Measurements from ENCODE around the gene CYTH2.
A peak's percentile ranks its signal among the peaks of the same experiment; 100 is the strongest.

CYTH2 gene

GRCh38 chr19:48469289-48469881 is at the start of gene CYTH2:
TSS of gene CYTH2 (plus strand) at chr19:48469369. CDS start at chr19:48469508, 139 bp downstream.
- DNase-seq (ENCODE audit: low read depth): peak; percentile 67

DNA sequence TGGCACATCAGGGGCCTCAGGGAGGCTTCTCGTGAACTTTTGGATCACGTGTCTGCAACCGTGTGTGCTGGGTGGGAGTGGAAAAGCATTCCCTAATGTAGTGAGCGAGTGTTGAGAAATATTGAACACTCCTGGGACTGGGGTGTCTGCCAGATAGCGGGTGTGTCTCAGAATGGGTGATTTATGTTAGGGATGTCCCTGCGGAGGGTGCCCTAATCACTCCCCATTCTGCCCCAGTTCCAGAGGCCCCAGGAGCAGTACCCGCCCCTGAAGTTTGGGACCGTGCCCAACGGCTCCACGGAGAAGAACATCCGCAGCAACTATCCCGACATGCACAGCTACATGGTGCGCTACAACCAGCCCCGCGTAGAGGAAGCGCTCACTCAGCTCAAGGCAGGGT is 47.6 kb upstream of the CYTH2 start:
- no peak for DNase-seq (ENCODE audit: low read depth)

DNA sequence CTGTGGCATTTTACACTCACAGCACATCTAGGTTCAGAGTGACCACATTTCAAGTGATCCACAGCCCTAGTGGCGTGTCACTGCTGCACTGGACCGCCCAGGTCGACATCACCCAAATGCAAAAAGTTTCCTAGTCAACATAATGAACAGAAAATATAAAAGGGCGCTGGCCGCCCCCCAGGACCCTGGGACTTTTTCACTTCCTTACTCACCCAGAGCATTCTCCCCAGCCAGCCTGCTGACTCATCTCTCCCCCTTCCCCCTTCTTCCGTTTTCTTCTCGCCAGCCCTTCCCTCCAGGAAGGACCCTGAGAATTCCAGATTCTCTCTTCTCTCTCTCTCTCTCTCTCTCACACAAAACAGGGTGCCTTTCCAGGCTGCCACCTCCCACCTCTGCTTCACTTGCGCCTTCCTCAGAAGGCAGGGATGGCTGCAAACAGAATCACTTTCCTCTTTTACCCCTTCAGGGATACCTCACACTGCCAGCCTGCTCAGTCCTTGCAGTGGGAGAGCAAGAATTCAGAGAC is 44.4 kb upstream of the CYTH2 start:
- no peak for DNase-seq (ENCODE audit: low read depth)

GRCh38 chr19:48428670-48429069 is 40.5 kb upstream of the CYTH2 start:
- DNase-seq (ENCODE audit: low read depth): no peak

DNA sequence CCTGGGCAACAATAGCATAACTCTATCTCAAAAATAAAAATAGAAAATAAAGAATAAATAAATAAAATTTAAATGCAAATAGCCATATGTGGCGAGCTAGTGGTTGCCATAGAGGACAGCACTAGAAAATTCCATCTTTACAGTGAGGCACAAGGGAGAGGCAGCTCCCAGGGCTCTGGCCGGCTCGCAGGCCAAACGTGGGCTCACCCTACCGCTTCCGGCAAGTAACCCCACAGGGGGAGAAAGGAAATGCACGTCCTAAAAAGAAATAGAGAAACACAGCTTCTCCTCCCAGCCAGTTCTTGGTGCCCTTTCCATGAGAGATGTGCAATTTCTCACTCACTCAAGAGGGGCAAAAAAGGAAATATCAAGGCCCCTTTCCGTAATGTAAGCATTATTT is 35.8 kb upstream of the CYTH2 start:
- no peak for DNase-seq (ENCODE audit: low read depth)

DNA sequence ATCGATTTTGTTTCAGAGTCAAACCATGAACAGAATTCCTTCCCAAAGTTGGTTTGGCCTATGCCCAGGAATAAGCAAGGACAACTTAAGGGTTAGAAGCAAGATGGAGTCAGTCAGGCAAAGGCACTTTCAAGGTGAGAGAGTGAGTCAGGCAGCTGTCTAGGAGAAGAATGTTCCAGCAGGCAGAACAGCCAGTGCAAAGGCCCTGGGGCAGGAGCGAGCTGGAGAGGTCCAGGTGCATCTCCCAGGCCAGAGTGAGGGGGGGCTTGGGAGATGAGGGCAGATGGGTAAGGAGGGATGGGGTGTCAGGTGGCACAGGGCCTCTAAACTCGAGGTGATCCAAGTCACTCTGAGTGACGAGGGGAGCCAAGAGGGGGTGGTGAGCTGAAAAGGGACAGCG is 32.6 kb upstream of the CYTH2 start:
- DNase-seq (ENCODE audit: low read depth): no peak

DNA sequence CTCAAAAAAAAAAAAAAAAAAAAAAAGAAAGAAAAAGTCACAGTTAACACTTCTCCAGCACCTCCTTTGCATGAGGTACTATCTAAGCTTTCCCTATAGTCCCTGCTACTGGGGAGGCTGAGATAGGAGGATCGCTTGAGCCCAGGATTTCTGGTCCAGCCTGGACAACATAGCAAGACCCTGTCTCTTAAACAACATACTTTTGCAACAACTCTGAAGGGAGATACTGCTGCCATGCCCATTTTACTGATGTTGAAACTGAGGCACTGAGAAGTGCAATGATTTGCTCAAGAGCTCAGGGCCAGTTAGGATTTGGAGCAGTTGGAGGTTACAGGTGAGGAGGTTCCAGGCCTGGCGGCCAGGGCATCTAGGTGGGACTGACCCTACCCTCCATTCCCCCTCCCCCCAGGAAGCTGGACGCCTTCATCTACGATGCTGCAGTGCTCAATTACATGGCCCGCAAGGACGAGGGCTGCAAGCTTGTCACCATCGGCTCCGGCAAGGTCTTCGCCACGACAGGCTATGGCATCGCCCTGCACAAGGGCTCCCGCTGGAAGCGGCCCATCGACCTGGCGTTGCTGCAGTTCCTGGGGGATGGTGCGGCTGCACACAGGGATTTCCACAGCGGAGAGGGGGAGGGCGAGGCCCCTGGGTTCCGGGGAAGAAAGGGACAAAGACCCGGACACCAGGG is 27.7 kb upstream of the CYTH2 start:
- no peak for DNase-seq (ENCODE audit: low read depth)

DNA sequence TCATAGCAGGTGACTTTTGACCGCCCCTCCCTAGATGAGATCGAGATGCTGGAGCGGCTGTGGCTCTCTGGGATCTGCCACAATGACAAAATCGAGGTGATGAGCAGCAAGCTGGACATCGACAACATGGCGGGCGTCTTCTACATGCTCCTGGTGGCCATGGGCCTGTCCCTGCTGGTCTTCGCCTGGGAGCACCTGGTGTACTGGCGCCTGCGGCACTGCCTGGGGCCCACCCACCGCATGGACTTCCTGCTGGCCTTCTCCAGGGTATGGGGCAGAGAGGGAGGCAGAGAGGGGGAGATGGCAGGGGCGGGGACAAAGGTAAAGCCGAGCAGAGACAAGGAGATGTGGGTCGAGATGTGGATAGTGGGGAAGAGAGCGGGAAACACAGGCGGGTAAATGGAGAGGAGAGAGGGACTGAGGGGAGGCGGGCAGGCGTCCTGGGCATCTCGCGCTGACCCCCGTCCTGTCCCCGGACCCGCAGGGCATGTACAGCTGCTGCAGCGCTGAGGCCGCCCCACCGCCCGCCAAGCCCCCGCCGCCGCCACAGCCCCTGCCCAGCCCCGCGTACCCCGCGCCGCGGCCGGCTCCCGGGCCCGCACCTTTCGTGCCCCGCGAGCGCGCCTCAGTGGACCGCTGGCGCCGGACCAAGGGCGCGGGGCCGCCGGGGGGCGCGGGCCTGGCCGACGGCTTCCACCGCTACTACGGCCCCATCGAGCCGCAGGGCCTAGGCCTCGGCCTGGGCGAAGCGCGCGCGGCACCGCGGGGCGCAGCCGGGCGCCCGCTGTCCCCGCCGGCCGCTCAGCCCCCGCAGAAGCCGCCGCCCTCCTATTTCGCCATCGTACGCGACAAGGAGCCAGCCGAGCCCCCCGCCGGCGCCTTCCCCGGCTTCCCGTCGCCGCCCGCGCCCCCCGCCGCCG is 26.8 kb upstream of the CYTH2 start:
- DNase-seq (ENCODE audit: low read depth): no peak

DNA sequence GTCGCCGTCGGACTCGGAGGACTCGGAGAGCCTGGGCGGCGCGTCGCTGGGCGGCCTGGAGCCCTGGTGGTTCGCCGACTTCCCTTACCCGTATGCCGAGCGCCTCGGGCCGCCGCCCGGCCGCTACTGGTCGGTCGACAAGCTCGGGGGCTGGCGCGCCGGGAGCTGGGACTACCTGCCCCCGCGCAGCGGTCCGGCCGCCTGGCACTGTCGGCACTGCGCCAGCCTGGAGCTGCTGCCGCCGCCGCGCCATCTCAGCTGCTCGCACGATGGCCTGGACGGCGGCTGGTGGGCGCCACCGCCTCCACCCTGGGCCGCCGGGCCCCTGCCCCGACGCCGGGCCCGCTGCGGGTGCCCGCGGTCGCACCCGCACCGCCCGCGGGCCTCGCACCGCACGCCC is 25.9 kb upstream of the CYTH2 start:
- no peak for DNase-seq (ENCODE audit: low read depth)

GRCh38 chr19:48443731-48444128 is 25.4 kb upstream of the CYTH2 start:
- DNase-seq (ENCODE audit: low read depth): no peak

- DNase-seq (ENCODE audit: low read depth): no peak
Observed at GRCh38 chr19:48444129-48444935, 24.8 kb upstream of the CYTH2 start.

GRCh38 chr19:48444936-48445200 is 24.3 kb upstream of the CYTH2 start:
- DNase-seq (ENCODE audit: low read depth): no peak

DNA sequence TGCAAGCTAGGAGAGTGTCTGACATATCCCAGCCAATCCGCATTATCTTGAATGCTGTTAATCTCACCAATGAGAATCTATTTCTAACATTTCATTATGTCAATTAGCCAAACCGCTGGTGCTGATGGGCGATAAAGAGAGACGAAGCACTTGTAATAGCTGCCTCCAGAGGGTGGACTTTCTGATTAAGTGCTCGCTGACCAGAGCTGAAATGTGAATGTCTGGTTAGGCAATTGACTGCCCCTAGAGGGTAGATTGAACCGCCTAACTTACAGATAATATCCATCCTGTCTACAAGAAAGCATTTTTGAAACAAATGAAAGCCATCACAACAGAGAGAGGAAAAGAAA is 23.9 kb upstream of the CYTH2 start:
- no peak for DNase-seq (ENCODE audit: low read depth)

GRCh38 chr19:48445606-48446481 is 23.3 kb upstream of the CYTH2 start, which contains the start of gene GRWD1:
TSS of gene GRWD1 (plus strand) at chr19:48445983. CDS start at chr19:48446006, 23 bp downstream.
- peak; percentile 86 for DNase-seq (ENCODE audit: low read depth)

DNA sequence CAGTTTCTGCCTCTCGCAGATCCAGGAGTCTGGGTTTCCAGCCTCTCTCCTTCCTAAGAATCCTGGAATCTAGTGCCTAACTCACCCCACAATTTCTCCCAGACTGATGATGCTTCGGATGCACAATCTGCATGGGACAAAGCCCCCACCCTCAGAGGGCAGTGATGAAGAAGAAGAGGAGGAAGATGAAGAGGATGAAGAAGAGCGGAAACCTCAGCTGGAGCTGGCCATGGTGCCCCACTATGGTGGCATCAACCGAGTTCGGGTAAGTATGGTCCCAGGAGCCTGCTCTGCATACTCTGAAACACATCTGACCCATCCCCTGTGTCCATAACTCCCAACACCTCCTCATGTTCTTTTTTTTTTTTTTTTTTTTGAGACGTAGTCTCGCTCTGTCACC is 22.6 kb upstream of the CYTH2 start:
- no peak for DNase-seq (ENCODE audit: low read depth)

GRCh38 chr19:48448563-48448962 is 20.6 kb upstream of the CYTH2 start:
- no peak for DNase-seq (ENCODE audit: low read depth)

DNA sequence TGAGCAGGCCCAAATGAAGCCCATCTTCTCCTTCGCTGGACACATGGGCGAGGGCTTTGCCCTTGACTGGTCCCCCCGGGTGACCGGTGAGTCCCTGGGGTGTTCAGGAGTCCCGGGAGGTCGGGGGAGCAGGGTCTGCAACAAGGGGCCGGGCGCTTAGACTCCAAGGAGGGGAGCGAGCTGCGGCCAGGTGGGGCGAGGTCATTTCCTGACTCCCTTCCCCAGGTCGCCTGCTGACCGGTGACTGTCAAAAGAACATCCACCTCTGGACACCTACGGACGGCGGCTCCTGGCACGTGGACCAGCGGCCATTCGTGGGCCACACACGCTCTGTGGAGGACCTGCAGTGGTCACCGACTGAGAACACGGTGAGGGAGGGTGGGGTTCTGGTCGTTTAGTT is 18.7 kb upstream of the CYTH2 start:
- DNase-seq (ENCODE audit: low read depth): no peak

GRCh38 chr19:48450863-48451262 is 18.3 kb upstream of the CYTH2 start:
- no peak for DNase-seq (ENCODE audit: low read depth)

- no peak for DNase-seq (ENCODE audit: low read depth)
Observed at GRCh38 chr19:48451624-48452023, 17.5 kb upstream of the CYTH2 start.

GRCh38 chr19:48452289-48453190 is 16.6 kb upstream of the CYTH2 start:
- DNase-seq (ENCODE audit: low read depth): no peak
